ENCODE data around the gene DLG2.

The DLG2 gene

GRCh38 chr11:84740050-84740449 is 887.1 kb downstream of the DLG2 start:
- no peaks in the 10 kb centered on the region for H3K9me2 ChIP-seq (replicated peaks; ENCODE audit: insufficient read depth, low read length)
- no peak overlapping the region for H3K27ac ChIP-seq (ENCODE audit: low read length)
- no peaks in the 10 kb centered on the region for H3K9me3 ChIP-seq (replicated peaks; ENCODE audit: insufficient read depth, low read length)
- no peaks in the 10 kb centered on the region for H3K36me3 ChIP-seq (replicated peaks; ENCODE audit: insufficient read depth, low read length)
- no peaks in the 10 kb centered on the region for H3K4me1 ChIP-seq (ENCODE audit: low read length)
- DNase-seq = no peak
- no peak overlapping the region for H3K4me2 ChIP-seq (ENCODE audit: low read depth, low read length)
- no peak overlapping the region for H3K4me3 ChIP-seq (ENCODE audit: low read length)
- no peaks in the 10 kb centered on the region for H3K27me3 ChIP-seq (replicated peaks; ENCODE audit: insufficient read depth, low read length)
- H2AFZ ChIP-seq (ENCODE audit: low read length) = no peak overlapping the region
- no peak for TF ChIP-seq CTCF (IDR thresholded peaks at IDR 0.05; ENCODE audit: low read length)
- TF ChIP-seq EZH2 (optimal IDR thresholded peaks at IDR 0.05; ENCODE audit: low read depth, low read length) = no peak
- TF ChIP-seq EZH2phosphoT487 (IDR thresholded peaks at IDR 0.05; ENCODE audit: low read length) = no peak
- H3K79me2 ChIP-seq (ENCODE audit: low read length) = no peaks in the 10 kb centered on the region
- H3K9ac ChIP-seq (ENCODE audit: low read length) = no peak overlapping the region
- H4K20me1 ChIP-seq (ENCODE audit: insufficient read depth, low read length) = no peaks in the 10 kb centered on the region
- H3F3A ChIP-seq (ENCODE audit: insufficient read depth, low read length) = no peaks in the 10 kb centered on the region

DNA sequence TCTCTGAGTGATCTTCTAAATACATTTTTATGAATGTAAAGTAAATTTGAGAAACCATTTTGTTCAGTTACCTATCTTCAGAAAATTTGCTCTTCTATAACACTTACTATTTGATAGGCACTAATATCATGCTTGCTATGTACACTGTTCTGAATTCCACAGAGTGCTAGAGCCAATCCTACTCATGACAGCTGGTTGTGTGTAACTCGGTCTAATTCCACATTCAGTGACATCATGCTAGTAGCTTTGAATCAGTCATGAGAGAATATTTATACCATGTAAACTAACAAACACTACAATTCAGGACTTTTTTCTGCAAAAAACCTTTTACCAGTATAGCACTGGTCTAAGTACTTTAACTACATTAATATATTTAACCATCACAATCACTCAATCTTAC is 902.9 kb downstream of the DLG2 start:
- Histone ChIP-seq H3K4me1 (ENCODE audit: low read length) (peaks cover 13% of the 10 kb centered on the region), H3K36me3 (replicated peaks; ENCODE audit: insufficient read depth, low read length) (no peaks in the 10 kb centered on the region), H3K9me3 (replicated peaks; ENCODE audit: insufficient read depth, low read length) (no peaks in the 10 kb centered on the region), H3K4me2 (ENCODE audit: low read depth, low read length) (no peak overlapping the region), H3K9me2 (replicated peaks; ENCODE audit: insufficient read depth, low read length) (no peaks in the 10 kb centered on the region), H3K79me2 (ENCODE audit: low read length) (no peaks in the 10 kb centered on the region), H2AFZ (ENCODE audit: low read length) (no peak overlapping the region), H3K4me3 (ENCODE audit: low read length) (no peak overlapping the region), H3K9ac (ENCODE audit: low read length) (no peak overlapping the region), H4K20me1 (ENCODE audit: insufficient read depth, low read length) (no peaks in the 10 kb centered on the region), H3K27ac (ENCODE audit: low read length) (no peak overlapping the region), H3F3A (ENCODE audit: insufficient read depth, low read length) (peaks cover 12% of the 10 kb centered on the region), H3K27me3 (replicated peaks; ENCODE audit: insufficient read depth, low read length) (no peaks in the 10 kb centered on the region)
- no peak for DNase-seq
- TF ChIP-seq EZH2 (optimal IDR thresholded peaks at IDR 0.05; ENCODE audit: low read depth, low read length) (no peak), EZH2phosphoT487 (IDR thresholded peaks at IDR 0.05; ENCODE audit: low read length) (no peak), CTCF (IDR thresholded peaks at IDR 0.05; ENCODE audit: low read length) (no peak)

GRCh38 chr11:84722583-84723108 is 904.5 kb downstream of the DLG2 start:
- no peaks in the 10 kb centered on the region for H3K36me3 ChIP-seq (replicated peaks; ENCODE audit: insufficient read depth, low read length)
- TF ChIP-seq CTCF (IDR thresholded peaks at IDR 0.05; ENCODE audit: low read length) (peak; percentile 68), EZH2phosphoT487 (IDR thresholded peaks at IDR 0.05; ENCODE audit: low read length) (no peak)
- H3K9me2 ChIP-seq (replicated peaks; ENCODE audit: insufficient read depth, low read length) = no peaks in the 10 kb centered on the region
- no peak overlapping the region for H3K4me2 ChIP-seq (ENCODE audit: low read depth, low read length)
- no peak overlapping the region for H2AFZ ChIP-seq (ENCODE audit: low read length)
- no peak overlapping the region for H3K4me3 ChIP-seq (ENCODE audit: low read length)
- H3F3A ChIP-seq (ENCODE audit: insufficient read depth, low read length) = peaks cover 12% of the 10 kb centered on the region
- peaks cover 13% of the 10 kb centered on the region for H3K4me1 ChIP-seq (ENCODE audit: low read length)
- no peaks in the 10 kb centered on the region for H3K9me3 ChIP-seq (replicated peaks; ENCODE audit: insufficient read depth, low read length)
- H3K27ac ChIP-seq (ENCODE audit: low read length) = no peak overlapping the region
- H3K27me3 ChIP-seq (replicated peaks; ENCODE audit: insufficient read depth, low read length) = no peaks in the 10 kb centered on the region
- peak; percentile 39 for DNase-seq
- no peaks in the 10 kb centered on the region for H4K20me1 ChIP-seq (ENCODE audit: insufficient read depth, low read length)
- no peak overlapping the region for H3K9ac ChIP-seq (ENCODE audit: low read length)
- H3K79me2 ChIP-seq (ENCODE audit: low read length) = no peaks in the 10 kb centered on the region

Data from MM.1S (cell line).